ENCODE results near the gene MYCT1.
"Not testable (repeated sequence)": the region's sequence is repeated elsewhere in the genome, so short reads cannot be mapped to it uniquely, and the experiment has no call there.

GRCh38 chr6:152703750-152704149 is 6.1 kb downstream of the MYCT1 start:
- not testable (repeated sequence) for TF ChIP-seq CTCF, POLR2A (IDR thresholded peaks at IDR 0.05)

Data from breast epithelium (tissue), 3 donors.